Tibial nerve (tissue), 4 donors: Measurements from ENCODE around the gene JARID2. TPM values are rescaled to one million over a fixed set of nuclear protein-coding genes. Genes with fewer than 3 reads are reported as not detected.
"Not testable (repeated sequence)": the region's sequence is repeated elsewhere in the genome, so short reads cannot be mapped to it uniquely, and the experiment has no call there.

Source experiments
- DNase-seq, 2 donors: peaks; one replicate each; pipeline ENCODE4 v3.0.0-alpha.2; 2019; ENCODE audit warnings: low spot score in 2 of 2
- H3K27ac ChIP-seq, 4 donors: fragments of 200-600 bp; sonication (generic) in 3 of 4; one replicate each; pipeline ENCODE4 v1.5.1; 2017 to 2019; ENCODE audit warnings: mild to moderate bottlenecking in 1 of 4
- H3K27me3 ChIP-seq, 2 donors: fragments of 200-600 bp; sonication (generic) in 1 of 2; one replicate each; pipeline versions ENCODE4 v1.5.1 to v1.6.0; 2017 to 2019
- H3K36me3 ChIP-seq, 3 donors: fragments of 200-600 bp; sonication (generic); one replicate each; pipeline ENCODE4 v1.5.1; 2018 to 2019
- H3K4me1 ChIP-seq, 4 donors: fragments of 200-600 bp; sonication (generic) in 3 of 4; one replicate each; pipeline ENCODE4 v1.5.1; 2017 to 2019
- H3K4me3 ChIP-seq, 4 donors: fragments of 200-600 bp; sonication (generic) in 3 of 4; one replicate each; pipeline ENCODE4 v1.5.1; 2017 to 2019; ENCODE audit warnings: mild to moderate bottlenecking in 1 of 4, moderate library complexity in 1 of 4
- H3K9me3 ChIP-seq, 4 donors: fragments of 200-600 bp; sonication (generic) in 3 of 4; one replicate each; pipeline ENCODE4 v1.5.1; 2017 to 2019
- EP300 ChIP-seq, 2 donors: sonication (generic); formaldehyde crosslinking; IDR thresholded peaks; one replicate each; pipeline ENCODE4 v1.6.1; 2017; ENCODE audit warnings: antibody characterized with exemption in 2 of 2, mild to moderate bottlenecking in 1 of 2
- POLR2A ChIP-seq, 2 donors: fragments of 450-650 bp; IDR thresholded peaks; one replicate each; pipeline ENCODE4 v1.6.1; 2017; ENCODE audit warnings: antibody characterized with exemption in 2 of 2, mild to moderate bottlenecking in 2 of 2, moderate library complexity in 2 of 2
- WGBS, 2 donors: methylation state at CpG; one replicate each; pipeline ENCODE4 v1.1.5; 2018; 5-methylcytosine and 5-hydroxymethylcytosine counted together
- total RNA-seq, 4 donors: library from RNA; depleted of rRNA; stranded (reverse); fragments of >200 nt; gene quantifications; one replicate each; pipeline ENCODE4 v1.1.0, GENCODE V29; 2016
- TF ChIP-seq, protein P1 (sequence below), 5 experiments: fragments of 200-600 bp in 3 of 5; fragments of 450-650 bp in 2 of 5; sonication (generic) in 3 of 5; IDR thresholded peaks; one replicate each; pipeline ENCODE4 v1.5.1; 2016 to 2019; ENCODE audit warnings: antibody characterized with exemption in 5 of 5, mild to moderate bottlenecking in 3 of 5, moderate library complexity in 2 of 5

The JARID2 gene
- total RNA-seq, 4 donors from 2014 or later, result 9.0 to 26.1 (median 9.8) TPM

- DNase-seq, result no peak
- H3K27me3 ChIP-seq, result no peaks in the 10 kb centered on the region
- H3K9me3 ChIP-seq, result no peaks in the 10 kb centered on the region
- no peak overlapping the region for H3K4me3 ChIP-seq
- no peak overlapping the region for H3K27ac ChIP-seq
- peaks cover 0 to 47% (median 12%) of the 10 kb centered on the region in 4 donors for H3K4me1 ChIP-seq
- TF ChIP-seq, protein P1, sequence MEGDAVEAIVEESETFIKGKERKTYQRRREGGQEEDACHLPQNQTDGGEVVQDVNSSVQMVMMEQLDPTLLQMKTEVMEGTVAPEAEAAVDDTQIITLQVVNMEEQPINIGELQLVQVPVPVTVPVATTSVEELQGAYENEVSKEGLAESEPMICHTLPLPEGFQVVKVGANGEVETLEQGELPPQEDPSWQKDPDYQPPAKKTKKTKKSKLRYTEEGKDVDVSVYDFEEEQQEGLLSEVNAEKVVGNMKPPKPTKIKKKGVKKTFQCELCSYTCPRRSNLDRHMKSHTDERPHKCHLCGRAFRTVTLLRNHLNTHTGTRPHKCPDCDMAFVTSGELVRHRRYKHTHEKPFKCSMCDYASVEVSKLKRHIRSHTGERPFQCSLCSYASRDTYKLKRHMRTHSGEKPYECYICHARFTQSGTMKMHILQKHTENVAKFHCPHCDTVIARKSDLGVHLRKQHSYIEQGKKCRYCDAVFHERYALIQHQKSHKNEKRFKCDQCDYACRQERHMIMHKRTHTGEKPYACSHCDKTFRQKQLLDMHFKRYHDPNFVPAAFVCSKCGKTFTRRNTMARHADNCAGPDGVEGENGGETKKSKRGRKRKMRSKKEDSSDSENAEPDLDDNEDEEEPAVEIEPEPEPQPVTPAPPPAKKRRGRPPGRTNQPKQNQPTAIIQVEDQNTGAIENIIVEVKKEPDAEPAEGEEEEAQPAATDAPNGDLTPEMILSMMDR (IDR thresholded peaks at IDR 0.05), result no peak
- no peak for TF ChIP-seq POLR2A (IDR thresholded peaks at IDR 0.05)
- no peak for TF ChIP-seq EP300 (IDR thresholded peaks at IDR 0.05)
- no peaks in the 10 kb centered on the region for H3K36me3 ChIP-seq
- WGBS, 2 donors, result 85 to 87% methylated on average over 8 of the region's 8 CpGs
These were observed 43.0 kb downstream of the JARID2 start for GRCh38 chr6:15288856-15289255.

GRCh38 chr6:15289456-15289855, 43.6 kb downstream of the JARID2 start:
- H3K27me3 ChIP-seq, H3K4me3 ChIP-seq, H3K9me3 ChIP-seq, DNase-seq, H3K36me3 ChIP-seq, H3K27ac ChIP-seq: not testable (repeated sequence)
- WGBS, 2 donors, result 88 to 89% methylated on average over 7 of the region's 7 CpGs
- peaks cover 0 to 42% (median 12%) of the 10 kb centered on the region in 4 donors for H3K4me1 ChIP-seq

- H3K4me1 ChIP-seq, result peaks cover 0 to 36% (median 12%) of the 10 kb centered on the region in 4 donors
- H3K36me3 ChIP-seq, result no peaks in the 10 kb centered on the region
- H3K9me3 ChIP-seq, result no peaks in the 10 kb centered on the region
- WGBS, 2 donors, result 95% methylated on average over 2 of the region's 2 CpGs
- TF ChIP-seq, protein P1 (IDR thresholded peaks at IDR 0.05), result no peak
- TF ChIP-seq POLR2A (IDR thresholded peaks at IDR 0.05) (no peak), EP300 (IDR thresholded peaks at IDR 0.05) (no peak)
- no peak overlapping the region for H3K27ac ChIP-seq
- no peak for DNase-seq
- H3K4me3 ChIP-seq, result no peak overlapping the region
- no peaks in the 10 kb centered on the region for H3K27me3 ChIP-seq
These were observed 44.3 kb downstream of the JARID2 start for GRCh38 chr6:15290067-15290680.

DNA sequence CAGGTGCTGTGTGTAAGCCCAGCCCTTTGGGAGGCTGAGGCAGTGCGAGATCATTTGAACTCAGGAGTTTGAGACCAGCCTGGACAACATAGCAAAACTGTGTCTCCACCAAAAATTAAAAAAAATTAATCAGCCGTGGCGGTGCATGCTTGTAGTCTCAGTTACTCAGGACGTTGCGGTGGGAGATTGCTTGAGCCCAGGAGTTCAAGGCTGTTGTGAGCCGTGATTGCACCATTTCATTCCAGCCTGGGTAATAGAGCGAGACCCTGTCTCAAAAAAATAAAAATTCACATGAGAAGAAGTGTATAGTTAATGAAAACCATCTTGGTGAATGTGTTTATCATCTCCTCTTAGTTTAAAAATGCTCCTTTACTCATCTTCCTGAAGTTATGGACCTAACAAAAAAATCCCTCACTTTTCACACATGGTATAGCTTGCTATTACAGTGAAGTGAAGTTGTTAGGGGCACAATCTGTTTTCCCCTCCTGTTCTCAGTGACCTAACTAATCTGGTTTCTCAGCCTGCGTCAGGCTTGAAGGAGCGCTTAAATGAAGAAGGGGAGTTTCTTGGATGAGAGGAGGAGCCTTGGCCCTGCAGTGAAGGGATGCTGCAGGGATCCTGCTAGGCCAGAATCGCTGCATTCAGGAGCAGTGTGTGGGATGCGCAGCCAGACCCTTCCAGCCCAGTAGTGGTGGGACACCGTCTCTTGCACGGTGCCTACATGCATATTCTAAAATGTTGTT, 45.3 kb downstream of the JARID2 start:
- Histone ChIP-seq H3K9me3 (no peaks in the 10 kb centered on the region), H3K27me3 (no peaks in the 10 kb centered on the region), H3K4me1 (peaks cover 0 to 28% (median 12%) of the 10 kb centered on the region in 4 donors), H3K27ac (no peak overlapping the region), H3K36me3 (no peaks in the 10 kb centered on the region), H3K4me3 (no peak overlapping the region)
- DNase-seq, result no peak
- TF ChIP-seq, protein P1 (IDR thresholded peaks at IDR 0.05), result no peak
- TF ChIP-seq EP300 (IDR thresholded peaks at IDR 0.05) (no peak), POLR2A (IDR thresholded peaks at IDR 0.05) (no peak)
- 81 to 83% methylated on average over 13 of the region's 13 CpGs for WGBS, 2 donors

DNA sequence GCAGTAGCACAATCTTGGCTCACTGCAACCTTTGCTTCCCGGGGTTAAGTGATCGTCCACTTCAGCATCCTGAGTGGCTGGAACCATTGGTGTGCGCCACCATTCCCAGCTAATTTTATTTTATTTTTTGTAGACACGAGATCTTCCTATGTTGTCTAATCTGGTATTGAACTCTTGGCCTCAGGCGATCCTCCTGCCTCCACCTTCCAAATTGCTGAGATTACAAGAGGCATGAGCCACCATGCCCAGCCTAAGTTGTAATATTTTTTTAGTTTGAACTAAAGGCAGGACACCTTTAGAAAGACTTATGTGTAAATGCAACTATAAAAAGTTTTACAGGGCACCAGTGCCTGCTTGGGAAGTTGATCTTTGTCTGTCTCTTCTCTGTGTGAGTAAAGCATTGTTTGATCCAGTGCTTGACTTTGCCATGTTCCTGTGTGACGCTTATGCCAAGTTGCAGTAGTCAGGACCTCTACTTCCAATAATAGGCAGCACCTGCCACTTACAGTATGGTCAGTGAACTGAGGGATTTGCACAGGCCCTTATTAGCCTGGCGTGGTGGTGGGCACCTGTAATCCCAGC, 46.9 kb downstream of the JARID2 start:
- H3K27me3 ChIP-seq, result no peaks in the 10 kb centered on the region
- 93 to 94% methylated on average over 7 of the region's 7 CpGs for WGBS, 2 donors
- H3K27ac ChIP-seq, result no peak overlapping the region
- no peaks in the 10 kb centered on the region for H3K36me3 ChIP-seq
- no peak for TF ChIP-seq POLR2A (IDR thresholded peaks at IDR 0.05)
- TF ChIP-seq, protein P1 (IDR thresholded peaks at IDR 0.05), result no peak
- no peak for DNase-seq
- H3K9me3 ChIP-seq, result no peaks in the 10 kb centered on the region
- no peak overlapping the region for H3K4me3 ChIP-seq
- peaks cover 0 to 41% (median 15%) of the 10 kb centered on the region in 4 donors for H3K4me1 ChIP-seq
